Rectal smooth muscle tissue (tissue), 1 donor: ENCODE results near the gene AHNAK.
"Not testable (repeated sequence)": the region's sequence is repeated elsewhere in the genome, so short reads cannot be mapped to it uniquely, and the experiment has no call there.

Source experiments
- H3K27ac ChIP-seq: one replicate; pipeline ENCODE4 v1.7.0; 2013; ENCODE audit warnings: low read depth, low read length, inconsistent platforms
- H3K27me3 ChIP-seq: one replicate; pipeline ENCODE4 v1.7.0; 2013; ENCODE audit warnings: low read length; ENCODE audit not compliant: control insufficient read depth, insufficient read depth
- H3K36me3 ChIP-seq: one replicate; pipeline ENCODE4 v1.7.0; 2013; ENCODE audit warnings: low read length; ENCODE audit not compliant: control insufficient read depth, insufficient read depth
- H3K4me1 ChIP-seq: one replicate; pipeline ENCODE4 v1.7.0; 2013; ENCODE audit warnings: low read length; ENCODE audit not compliant: control insufficient read depth, insufficient read depth
- H3K4me3 ChIP-seq: one replicate; pipeline ENCODE4 v1.7.0; 2013; ENCODE audit warnings: low read length
- H3K9ac ChIP-seq: one replicate; pipeline ENCODE4 v1.7.0; 2013; ENCODE audit warnings: low read length

Gene AHNAK

DNA sequence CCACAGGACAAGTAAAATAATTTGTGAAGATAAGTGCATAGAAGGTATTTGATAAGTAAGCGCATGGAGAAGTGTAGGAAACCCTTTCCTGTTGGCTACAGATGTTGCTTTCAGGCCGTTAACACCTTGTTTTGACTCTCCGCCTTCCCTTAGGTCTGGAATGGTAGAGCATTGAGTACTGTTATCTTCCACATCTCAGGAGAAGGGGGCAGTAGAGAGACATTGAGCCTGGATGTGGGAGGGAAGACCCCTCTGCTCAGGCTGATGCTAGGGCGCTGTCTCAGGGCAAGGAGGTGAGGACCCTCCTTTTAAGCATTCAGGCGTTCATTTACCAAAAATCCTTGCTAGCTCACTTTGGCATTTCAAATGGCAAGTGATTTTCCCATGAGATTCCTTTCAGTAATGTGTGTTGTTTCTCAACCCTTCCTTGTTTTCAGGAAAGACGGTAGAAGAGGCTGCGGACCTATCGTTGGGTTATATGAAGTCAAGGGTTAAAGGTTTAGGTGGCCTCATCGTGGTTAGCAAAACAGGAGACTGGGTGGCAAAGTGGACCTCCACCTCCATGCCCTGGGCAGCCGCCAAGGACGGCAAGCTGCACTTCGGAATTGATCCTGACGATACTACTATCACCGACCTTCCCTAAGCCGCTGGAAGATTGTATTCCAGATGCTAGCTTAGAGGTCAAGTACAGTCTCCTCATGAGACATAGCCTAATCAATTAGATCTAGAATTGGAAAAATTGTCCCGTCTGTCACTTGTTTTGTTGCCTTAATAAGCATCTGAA is 154.8 kb downstream of the AHNAK start:
- H3K27ac ChIP-seq, result no peak overlapping the region
- H3K9ac ChIP-seq, result no peak overlapping the region
- H3K4me3 ChIP-seq, result no peak overlapping the region
- peaks cover 6% of the 10 kb centered on the region for H3K4me1 ChIP-seq
- no peaks in the 10 kb centered on the region for H3K27me3 ChIP-seq
- H3K36me3 ChIP-seq, result no peaks in the 10 kb centered on the region

DNA sequence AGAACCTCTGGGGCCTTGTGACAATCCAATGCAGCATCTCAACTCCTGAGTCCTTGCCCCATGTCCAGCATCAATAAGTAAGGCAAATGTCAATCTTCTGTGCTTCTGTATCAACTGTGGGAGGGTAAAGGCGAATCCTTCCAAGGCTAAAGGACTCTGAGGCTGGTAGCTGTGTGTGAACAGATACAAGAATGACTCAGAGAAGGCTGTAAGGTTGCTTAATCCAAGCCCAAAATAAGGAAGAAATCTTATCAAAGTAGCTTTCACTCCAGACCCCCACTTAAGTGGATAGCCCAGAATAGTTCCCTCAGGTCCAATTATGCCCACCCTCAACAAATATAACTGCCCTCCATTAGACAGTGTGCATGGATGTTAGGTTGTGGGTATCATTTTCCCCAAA is 155.9 kb downstream of the AHNAK start:
- Histone ChIP-seq H3K4me1 (peaks cover 6% of the 10 kb centered on the region), H3K27ac (no peak overlapping the region), H3K9ac (no peak overlapping the region), H3K27me3 (no peaks in the 10 kb centered on the region), H3K4me3 (no peak overlapping the region), H3K36me3 (no peaks in the 10 kb centered on the region)

DNA sequence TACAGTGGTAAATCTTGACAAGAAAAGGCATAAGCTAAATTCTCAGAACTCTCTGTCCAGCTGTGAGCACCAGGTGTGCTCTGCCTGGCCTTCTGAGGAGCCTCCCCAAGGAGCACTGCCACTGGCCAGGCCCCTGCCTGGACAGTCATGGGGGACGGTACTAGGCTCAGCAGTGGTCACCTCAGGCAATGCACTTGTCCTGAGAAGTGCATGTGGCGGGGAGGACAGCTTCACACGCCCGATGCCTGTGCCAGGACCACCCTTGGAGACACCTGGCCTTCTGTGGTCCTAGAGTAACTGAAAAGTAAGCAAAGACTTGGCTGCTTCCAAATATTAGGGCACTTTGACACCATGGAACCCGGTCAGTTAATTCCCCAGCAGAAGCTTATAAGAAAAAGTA is 156.4 kb downstream of the AHNAK start:
- Histone ChIP-seq H3K4me3 (no peak overlapping the region), H3K36me3 (no peaks in the 10 kb centered on the region), H3K27ac (no peak overlapping the region), H3K4me1 (peaks cover 3% of the 10 kb centered on the region), H3K27me3 (no peaks in the 10 kb centered on the region), H3K9ac (no peak overlapping the region)

DNA sequence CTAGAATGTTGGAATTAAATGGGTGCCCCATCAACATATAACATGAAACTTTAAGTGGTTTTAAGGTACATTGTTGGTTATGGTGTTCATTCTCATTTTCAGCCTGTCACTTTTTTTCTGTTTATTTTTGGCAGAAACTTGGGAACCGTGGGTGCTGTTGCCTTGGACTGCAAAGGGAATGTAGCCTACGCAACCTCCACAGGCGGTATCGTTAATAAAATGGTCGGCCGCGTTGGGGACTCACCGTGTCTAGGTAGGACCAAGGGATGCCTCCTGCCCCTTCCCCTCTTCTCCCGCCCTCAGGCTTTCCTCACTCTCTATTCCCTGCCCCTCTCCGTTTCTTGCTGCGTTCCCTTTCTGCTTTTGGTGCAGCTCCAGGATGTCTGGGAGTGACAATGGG is 157.6 kb downstream of the AHNAK start:
- Histone ChIP-seq H3K4me3 (no peak overlapping the region), H3K4me1 (no peaks in the 10 kb centered on the region), H3K36me3 (no peaks in the 10 kb centered on the region), H3K27ac (no peak overlapping the region), H3K27me3 (no peaks in the 10 kb centered on the region), H3K9ac (no peak overlapping the region)

DNA sequence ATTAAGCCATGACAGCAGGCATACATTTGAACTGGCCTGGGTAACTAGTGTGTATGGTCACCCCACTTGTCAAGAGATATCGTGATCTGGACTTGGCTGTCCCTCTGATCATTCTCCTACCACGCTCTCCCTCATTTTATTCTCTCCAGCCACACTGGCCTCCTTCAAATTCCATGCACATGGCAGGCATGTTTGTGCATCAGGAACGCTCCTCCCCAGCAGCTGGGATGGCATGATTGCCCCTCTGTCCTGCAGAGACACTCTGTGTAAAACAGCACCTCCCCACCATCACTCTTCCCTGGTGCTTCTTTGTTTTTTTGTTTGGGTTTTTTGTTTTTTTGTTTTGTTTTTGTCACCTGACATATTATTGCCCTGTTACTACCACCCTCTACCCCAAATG is 159.2 kb downstream of the AHNAK start:
- Histone ChIP-seq H3K9ac (no peak overlapping the region), H3K27me3 (no peaks in the 10 kb centered on the region)

DNA sequence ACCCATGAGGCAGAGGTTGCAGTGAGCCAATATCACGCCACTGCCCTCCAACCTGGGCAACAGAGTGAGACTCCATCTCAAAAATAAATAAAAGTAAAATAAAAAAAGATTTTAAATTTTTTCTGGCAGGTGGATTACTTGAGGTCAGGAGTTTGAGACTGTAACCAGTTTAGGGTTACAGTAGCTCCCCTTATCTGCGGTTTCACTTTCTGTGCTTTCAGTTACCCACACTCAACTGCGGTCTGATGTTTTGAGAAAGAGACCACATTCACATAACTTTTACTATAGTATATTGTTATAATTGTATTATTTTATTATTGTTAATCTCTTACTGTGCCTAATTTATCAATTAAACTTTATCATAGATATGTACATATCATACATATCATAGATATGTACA is 160.5 kb downstream of the AHNAK start:
- not testable (repeated sequence) for H3K27me3 ChIP-seq, H3K27ac ChIP-seq, H3K4me3 ChIP-seq, H3K9ac ChIP-seq, H3K4me1 ChIP-seq, H3K36me3 ChIP-seq

More for the DNA sequence above, 159.2 kb downstream of the AHNAK start:
- H3K4me1 ChIP-seq, result no peaks in the 10 kb centered on the region
- H3K36me3 ChIP-seq, result no peaks in the 10 kb centered on the region
- no peak overlapping the region for H3K27ac ChIP-seq
- no peak overlapping the region for H3K4me3 ChIP-seq

GRCh38 chr11:62383822-62384221 is 162.8 kb downstream of the AHNAK start:
- Histone ChIP-seq H3K9ac (no peak overlapping the region), H3K36me3 (no peaks in the 10 kb centered on the region), H3K27me3 (no peaks in the 10 kb centered on the region), H3K4me1 (peaks cover 2% of the 10 kb centered on the region), H3K27ac (no peak overlapping the region), H3K4me3 (no peak overlapping the region)
